PC-9 (cell line): ENCODE measurements around the gene RGS6. TPM values are rescaled to one million over a fixed set of nuclear protein-coding genes. Genes with fewer than 3 reads are reported as not detected.

Experiments used
- BruUV-seq: library from RNA; stranded (reverse); fragments of 400-500 nt; replicated peaks from 2 replicates; lab custom pipeline; 2021; lab: Mats Ljungman, UMichigan
- CTCF ChIA-PET: fragments of 300-600 bp; sonication (Branson Sonifier 250); formaldehyde crosslinking; loops from one replicate; lab custom pipeline; 2022; ENCODE audit warnings: antibody characterized with exemption; lab: Charles Lee
- POLR2A ChIA-PET: fragments of 300-600 bp; sonication (Branson Sonifier 250); formaldehyde crosslinking; loops from one replicate; lab custom pipeline; 2022; ENCODE audit warnings: antibody characterized with exemption; ENCODE audit not compliant: unreplicated experiment; lab: Charles Lee
- DNase-seq, 2 experiments: peaks; one replicate each; pipeline versions ENCODE4 v3.0.0 to v3.0.0-alpha.2; 2015 to 2022; ENCODE audit warnings: mixed read lengths in 1 of 2
- H2AFZ ChIP-seq: fragments of 200-600 bp; sonication (generic); 2 replicates; pipeline ENCODE4 v1.8.1; 2017; ENCODE audit warnings: antibody characterized with exemption
- H3F3A ChIP-seq: fragments of 200-600 bp; sonication (generic); 2 replicates; pipeline ENCODE4 v1.8.1; 2017; ENCODE audit warnings: antibody characterized with exemption, mild to moderate bottlenecking, low read depth; ENCODE audit not compliant: insufficient read depth
- H3K27ac ChIP-seq: fragments of 200-600 bp; sonication (generic); 2 replicates; pipeline ENCODE4 v1.6.1; 2016; ENCODE audit warnings: mixed run types
- H3K27me3 ChIP-seq: fragments of 200-600 bp; sonication (generic); 2 replicates; pipeline ENCODE4 v1.6.1; 2016; ENCODE audit warnings: low read depth, mixed run types; ENCODE audit not compliant: insufficient read depth
- H3K36me3 ChIP-seq: fragments of 200-600 bp; sonication (generic); 2 replicates; pipeline ENCODE4 v1.6.1; 2016; ENCODE audit warnings: low read depth, mixed run types
- H3K4me1 ChIP-seq: fragments of 200-600 bp; sonication (generic); replicated peaks from 2 replicates; pipeline ENCODE4 v1.6.1; 2016; ENCODE audit warnings: mixed run types; ENCODE audit not compliant: insufficient read depth
- H3K4me2 ChIP-seq: fragments of 200-600 bp; sonication (generic); 2 replicates; pipeline ENCODE4 v1.6.1; 2017; ENCODE audit warnings: mixed run types
- H3K4me3 ChIP-seq: fragments of 200-600 bp; sonication (generic); 2 replicates; pipeline ENCODE4 v1.6.1; 2016; ENCODE audit warnings: mixed run types
- H3K79me2 ChIP-seq: fragments of 200-600 bp; sonication (generic); 2 replicates; pipeline ENCODE4 v1.6.1; 2017; ENCODE audit warnings: low read depth, mixed run types
- H3K9me2 ChIP-seq: fragments of 200-600 bp; sonication (generic); 2 replicates; pipeline ENCODE4 v1.8.1; 2017; ENCODE audit warnings: mild to moderate bottlenecking; ENCODE audit not compliant: insufficient read depth
- H3K9me3 ChIP-seq: fragments of 200-600 bp; sonication (generic); 2 replicates; pipeline ENCODE4 v1.8.1; 2016; ENCODE audit warnings: low read depth; ENCODE audit not compliant: insufficient read depth
- H4K20me1 ChIP-seq: fragments of 200-600 bp; sonication (generic); 2 replicates; pipeline ENCODE4 v1.8.1; 2017; ENCODE audit not compliant: insufficient read depth
- CTCF ChIP-seq: fragments of 200-600 bp; sonication (generic); conservative IDR thresholded peaks from 2 replicates; pipeline ENCODE4 v1.6.1; 2017; ENCODE audit warnings: mixed run types, antibody characterized with exemption, mild to moderate bottlenecking, moderate library complexity
- EZH2 ChIP-seq: fragments of 200-600 bp; sonication (generic); IDR thresholded peaks from 2 replicates; pipeline ENCODE4 v1.8.0; 2017; ENCODE audit warnings: antibody characterized with exemption, low read depth
- intact Hi-C: fragments of 100-400 bp; cut with micrococcal nuclease; formaldehyde crosslinking; loops from one replicate; pipeline ENCODE4 v1.10.0; 2022; ENCODE audit not compliant: unreplicated experiment
- total RNA-seq: library from RNA; stranded (reverse); gene quantifications from 2 replicates; pipeline ENCODE4 v1.2.3, GENCODE V29; 2021

The RGS6 gene
- total RNA-seq, 1 experiment from 2014 or later = not detected

- no TSS peak for BruUV-seq
- Histone ChIP-seq H3K9me3 (no peaks in the 10 kb centered on the region), H2AFZ (no peak overlapping the region), H3K27me3 (peaks cover 46% of the 10 kb centered on the region), H3F3A (no peaks in the 10 kb centered on the region), H3K9me2 (no peaks in the 10 kb centered on the region; the same call in 1 of the 2 replicates), H3K4me1 (no peaks in the 10 kb centered on the region), H3K27ac (no peak overlapping the region), H3K4me3 (no peak overlapping the region), H3K4me2 (no peak overlapping the region), H4K20me1 (no peaks in the 10 kb centered on the region), H3K36me3 (no peaks in the 10 kb centered on the region), H3K79me2 (no peaks in the 10 kb centered on the region)
- POLR2A ChIA-PET = no interaction called here
- intact Hi-C loops = no loop called here
- CTCF ChIA-PET = no interaction called here
- no peak for DNase-seq
- no peak for TF ChIP-seq EZH2
- TF ChIP-seq CTCF = no peak
Observed at GRCh38 chr14:72129291-72129690, 197.1 kb downstream of the RGS6 start.

- Histone ChIP-seq H3K9me3 (0 out of 2 replicates have a peak, but pooled peaks cover 5% of the 10 kb centered on the region), H3K4me1 (no peaks in the 10 kb centered on the region), H3F3A (no peaks in the 10 kb centered on the region), H3K9me2 (no peaks in the 10 kb centered on the region; the same call in 1 of the 2 replicates), H3K27ac (no peak overlapping the region), H3K36me3 (no peaks in the 10 kb centered on the region), H3K27me3 (no peaks in the 10 kb centered on the region), H3K4me2 (no peak overlapping the region), H2AFZ (no peak overlapping the region), H4K20me1 (no peaks in the 10 kb centered on the region), H3K4me3 (no peak overlapping the region), H3K79me2 (no peaks in the 10 kb centered on the region)
- ChIA-PET POLR2A (no interaction called here), CTCF (no interaction called here)
- BruUV-seq = no TSS peak
- TF ChIP-seq CTCF (no peak), EZH2 (no peak)
- no peak for DNase-seq
- intact Hi-C loops = no loop called here
Observed at GRCh38 chr14:72141084-72141483, 208.9 kb downstream of the RGS6 start.

- ChIA-PET CTCF (no interaction called here), POLR2A (no interaction called here)
- BruUV-seq = no TSS peak
- Histone ChIP-seq H3K9me3 (0 out of 2 replicates have a peak, but pooled peaks cover 5% of the 10 kb centered on the region), H3K9me2 (no peaks in the 10 kb centered on the region; the same call in 1 of the 2 replicates), H3K79me2 (no peaks in the 10 kb centered on the region), H3K27ac (no peak overlapping the region), H3F3A (no peaks in the 10 kb centered on the region), H3K36me3 (no peaks in the 10 kb centered on the region), H3K4me2 (no peak overlapping the region), H3K4me3 (no peak overlapping the region), H3K4me1 (no peaks in the 10 kb centered on the region), H2AFZ (no peak overlapping the region), H4K20me1 (no peaks in the 10 kb centered on the region), H3K27me3 (no peaks in the 10 kb centered on the region)
- no peak for DNase-seq
- TF ChIP-seq CTCF (no peak), EZH2 (no peak)
- intact Hi-C loops = no loop called here
Observed at GRCh38 chr14:72142328-72142727, 210.1 kb downstream of the RGS6 start.
